GM12878 (cell line): Measurements from ENCODE around the gene HOXA1. TPM values are rescaled to one million over a fixed set of nuclear protein-coding genes. Genes with fewer than 3 reads are reported as not detected.

Source experiments
- ATAC-seq: fragments of 200-7000 bp; cut with Tn5 transposase; 3 replicates; pipeline ENCODE4 v1.9.1; 2020; ENCODE audit warnings: mild to moderate bottlenecking, moderate library complexity
- BruUV-seq: library from RNA; stranded (reverse); fragments of 400-500 nt; replicated peaks from 2 replicates; lab custom pipeline; 2021; lab: Mats Ljungman, UMichigan
- CTCF ChIA-PET: fragments of 300-600 bp; sonication (Branson Sonifier 250); formaldehyde crosslinking; extraction: SDS; loops from one replicate; lab custom pipeline; 2021; ENCODE audit warnings: inconsistent platforms; lab: Yijun Ruan, JAX
- POLR2A ChIA-PET: fragments of 350-600 bp; formaldehyde crosslinking; extraction: SDS; loops from one replicate; lab custom pipeline; 2021; ENCODE audit warnings: inconsistent platforms; lab: Charles Lee
- RAD21 ChIA-PET: fragments of 300-600 bp; sonication (Branson Sonifier 250); formaldehyde crosslinking; loops from one replicate; lab custom pipeline; 2023; ENCODE audit warnings: antibody characterized with exemption; ENCODE audit not compliant: unreplicated experiment; lab: Charles Lee
- SMC1A ChIA-PET: fragments of 300-600 bp; sonication (Branson Sonifier 250); formaldehyde crosslinking; loops from one replicate; lab custom pipeline; 2023; ENCODE audit not compliant: unreplicated experiment, uncharacterized antibody; lab: Charles Lee
- DNase-seq: peaks from one replicate; pipeline ENCODE4 v3.0.0-alpha.2; 2011; ENCODE audit warnings: low read depth, low spot score
- FAIRE-seq: peaks from 3 replicates; lab custom pipeline; 2011; peaks lifted over from hg19 to GRCh38; lab: Jason Lieb, UNC
- H2AFZ ChIP-seq: 2 replicates; pipeline ENCODE4 v1.6.0; 2011; ENCODE audit warnings: low read depth, low read length, control low read depth; ENCODE audit not compliant: control insufficient read depth
- H3K27ac ChIP-seq: 2 replicates; pipeline ENCODE4 v1.5.1; 2011; ENCODE audit warnings: control low read depth; ENCODE audit not compliant: control insufficient read depth, insufficient read depth
- H3K27me3 ChIP-seq, 2 experiments: replicated peaks in 1 of 2; 2 replicates each; pipeline versions ENCODE4 v1.6.0 to v1.6.1; 2011; ENCODE audit warnings: low read length in 1 of 2; ENCODE audit not compliant: control insufficient read depth in 2 of 2, insufficient read depth in 2 of 2
- H3K36me3 ChIP-seq, 2 experiments: 2 replicates each; pipeline ENCODE4 v1.5.1; 2011; ENCODE audit warnings: low read length in 1 of 2; ENCODE audit not compliant: control insufficient read depth in 2 of 2, insufficient read depth in 2 of 2
- H3K4me1 ChIP-seq: 2 replicates; pipeline ENCODE4 v1.6.1; 2011; ENCODE audit warnings: mild to moderate bottlenecking, low read length, moderate library complexity, mixed read lengths; ENCODE audit not compliant: control insufficient read depth, insufficient read depth
- H3K4me2 ChIP-seq: 2 replicates; pipeline ENCODE4 v1.6.0; 2011; ENCODE audit warnings: control low read depth; ENCODE audit not compliant: control insufficient read depth, insufficient read depth
- H3K4me3 ChIP-seq: fragments of 200-600 bp; sonication (generic); 2 replicates; pipeline ENCODE4 v1.5.1; 2016
- H3K79me2 ChIP-seq: 2 replicates; pipeline ENCODE4 v1.6.0; 2011; ENCODE audit warnings: low read length; ENCODE audit not compliant: control insufficient read depth, insufficient read depth
- H3K9ac ChIP-seq: 2 replicates; pipeline ENCODE4 v1.8.0; 2011; ENCODE audit warnings: low read length, control low read depth, mixed read lengths; ENCODE audit not compliant: control insufficient read depth, insufficient read depth
- H3K9me3 ChIP-seq: replicated peaks from 3 replicates; pipeline ENCODE4 v1.5.1; 2011; ENCODE audit warnings: mild to moderate bottlenecking, low read length; ENCODE audit not compliant: control insufficient read depth, insufficient read depth
- H4K20me1 ChIP-seq: 2 replicates; pipeline ENCODE4 v1.6.0; 2011; ENCODE audit not compliant: control insufficient read depth, insufficient read depth
- BACH1 ChIP-seq: fragments of 450-650 bp; IDR thresholded peaks from 2 replicates; pipeline ENCODE4 v1.6.1; 2017; ENCODE audit warnings: mild to moderate bottlenecking, borderline replicate concordance
- BMI1 ChIP-seq: fragments of 450-650 bp; IDR thresholded peaks from 2 replicates; pipeline ENCODE4 v1.6.1; 2016; ENCODE audit warnings: mild to moderate bottlenecking, moderate library complexity, borderline replicate concordance
- DPF2 ChIP-seq: fragments of 450-650 bp; IDR thresholded peaks from 2 replicates; pipeline ENCODE4 v1.6.1; 2017; ENCODE audit warnings: mild to moderate bottlenecking
- ETV6 ChIP-seq, 2 experiments: fragments of 450-650 bp in 1 of 2; IDR thresholded peaks in 1 of 2; conservative IDR thresholded peaks in 1 of 2; 2 replicates each; pipeline ENCODE4 v1.6.1; 2014; ENCODE audit warnings: antibody characterized with exemption in 1 of 2, borderline replicate concordance in 1 of 2, low read depth in 1 of 2, mild to moderate bottlenecking in 1 of 2, moderate library complexity in 1 of 2
- HCFC1 ChIP-seq: fragments of 150-350 bp; IDR thresholded peaks from 2 replicates; pipeline ENCODE4 v1.6.1; 2014; ENCODE audit warnings: low read length
- PAX5 ChIP-seq: IDR thresholded peaks from 2 replicates; pipeline ENCODE4 v1.6.1; 2011; ENCODE audit warnings: low read depth, low read length, borderline replicate concordance
- POLR2A ChIP-seq: IDR thresholded peaks from 2 replicates; pipeline ENCODE4 v1.6.1; 2011; ENCODE audit warnings: low read depth, mild to moderate bottlenecking, low read length
- POLR2AphosphoS2 ChIP-seq: IDR thresholded peaks from 2 replicates; pipeline ENCODE4 v1.6.1; 2011; ENCODE audit warnings: low read depth, mild to moderate bottlenecking, low read length, improper control_type of control experiment, moderate library complexity
- POLR2AphosphoS5 ChIP-seq: IDR thresholded peaks from 2 replicates; pipeline ENCODE4 v1.6.1; 2011; ENCODE audit warnings: mild to moderate bottlenecking, low read length, inconsistent platforms
- RAD51 ChIP-seq: fragments of 450-650 bp; IDR thresholded peaks from 2 replicates; pipeline ENCODE4 v1.6.1; 2016; ENCODE audit warnings: moderate library complexity, mild to moderate bottlenecking, inconsistent platforms
- RBBP5 ChIP-seq: fragments of 200-600 bp; sonication (generic); conservative IDR thresholded peaks from 2 replicates; pipeline ENCODE4 v1.6.1; 2016
- TARDBP ChIP-seq: IDR thresholded peaks from 2 replicates; pipeline ENCODE4 v1.6.1; 2016; ENCODE audit warnings: borderline replicate concordance
- TCF12 ChIP-seq: IDR thresholded peaks from 2 replicates; pipeline ENCODE4 v1.6.1; 2011; ENCODE audit warnings: low read depth, mild to moderate bottlenecking, low read length
- ZNF207 ChIP-seq: fragments of 450-650 bp; IDR thresholded peaks from 2 replicates; pipeline ENCODE4 v1.6.1; 2014; ENCODE audit warnings: antibody characterized with exemption, mild to moderate bottlenecking, borderline replicate concordance
- ZNF24 ChIP-seq: fragments of 450-650 bp; IDR thresholded peaks from 2 replicates; pipeline ENCODE4 v1.6.1; 2017; ENCODE audit warnings: antibody characterized with exemption, mild to moderate bottlenecking
- WGBS: methylation state at CpG from one replicate; pipeline ENCODE4 v1.1.6; 2016; ENCODE audit warnings: low lambda C conversion rate; ENCODE audit not compliant: insufficient replicate concordance, insufficient coverage; ENCODE audit errors: missing lambda C conversion rate; 5-methylcytosine and 5-hydroxymethylcytosine counted together
- in situ Hi-C: fragments of 300-500 bp; cut with MboI; formaldehyde crosslinking; loops from 9 replicates; pipeline ENCODE4 v1.14.3; 2018; ENCODE audit warnings: mixed read lengths
- intact Hi-C: fragments of 100-400 bp; cut with micrococcal nuclease; formaldehyde crosslinking; loops from one replicate; pipeline ENCODE4 v1.14.2; 2022; ENCODE audit not compliant: unreplicated experiment
- polyA plus RNA-seq, 11 experiments: library from polyadenylated mRNA; depleted of rRNA in 4 of 11; unstranded in 6 of 11; stranded (reverse) in 5 of 11; fragments of >200 nt; fragmentation: Nextera tagmentation in 4 of 11; fragmentation: Illumina TruSeq in 1 of 11; extraction: Ambion mirVana in 4 of 11; extraction: Trizol in 1 of 11; gene quantifications; 1 replicate in 1 of 11; 2 replicates in 10 of 11; pipeline versions ENCODE4 v1.2.1 to v1.2.3, GENCODE V29; 2011 to 2016; ENCODE audit warnings: inconsistent platforms in 2 of 11, missing spikeins in 2 of 11, low read depth in 1 of 11
- total RNA-seq, 4 experiments: library from RNA; depleted of rRNA in 3 of 4; stranded (reverse); fragments of >200 nt in 3 of 4; fragmentation: Illumina TruSeq in 1 of 4; extraction: Trizol in 1 of 4; gene quantifications; 2 replicates each; pipeline versions ENCODE4 v1.2.1 to v1.2.3, GENCODE V29; 2013 to 2021
- TF ChIP-seq, protein P1 (sequence below), 3 experiments: IDR thresholded peaks in 2 of 3; conservative IDR thresholded peaks in 1 of 3; 2 replicates each; pipeline ENCODE4 v1.5.1; 2011; ENCODE audit warnings: low read depth in 3 of 3, low read length in 3 of 3, mild to moderate bottlenecking in 3 of 3, control low read depth in 2 of 3, moderate library complexity in 2 of 3, inconsistent platforms in 1 of 3, mixed read lengths in 1 of 3; ENCODE audit not compliant: control insufficient read depth in 2 of 3, insufficient read depth in 1 of 3; ENCODE audit errors: extremely low read depth in 1 of 3
- TF ChIP-seq, protein P2 (sequence below): IDR thresholded peaks from 2 replicates; pipeline ENCODE4 v1.6.1; 2011; ENCODE audit warnings: borderline replicate concordance, low read depth, mild to moderate bottlenecking, moderate library complexity, mixed read lengths, low read length; ENCODE audit not compliant: insufficient read depth; ENCODE audit errors: extremely low read length
- TF ChIP-seq, protein P3 (sequence below): fragments of 450-650 bp; IDR thresholded peaks from 2 replicates; pipeline ENCODE4 v1.6.1; 2018; ENCODE audit warnings: borderline replicate concordance, mild to moderate bottlenecking; ENCODE audit not compliant: partially characterized antibody
- TF ChIP-seq, protein P4 (sequence below): IDR thresholded peaks from 2 replicates; pipeline ENCODE4 v1.6.1; 2011; ENCODE audit warnings: borderline replicate concordance, low read depth, mild to moderate bottlenecking, moderate library complexity, low read length; ENCODE audit not compliant: insufficient read depth, poor library complexity, severe bottlenecking

The HOXA1 gene
- total and polyA plus RNA-seq, 10 of the 15 experiments (the other 5 are each of a cell fraction or from before 2014, with no cell fraction given) = 0.06 to 1.7 (median 0.18) TPM; not detected in 3

DNA sequence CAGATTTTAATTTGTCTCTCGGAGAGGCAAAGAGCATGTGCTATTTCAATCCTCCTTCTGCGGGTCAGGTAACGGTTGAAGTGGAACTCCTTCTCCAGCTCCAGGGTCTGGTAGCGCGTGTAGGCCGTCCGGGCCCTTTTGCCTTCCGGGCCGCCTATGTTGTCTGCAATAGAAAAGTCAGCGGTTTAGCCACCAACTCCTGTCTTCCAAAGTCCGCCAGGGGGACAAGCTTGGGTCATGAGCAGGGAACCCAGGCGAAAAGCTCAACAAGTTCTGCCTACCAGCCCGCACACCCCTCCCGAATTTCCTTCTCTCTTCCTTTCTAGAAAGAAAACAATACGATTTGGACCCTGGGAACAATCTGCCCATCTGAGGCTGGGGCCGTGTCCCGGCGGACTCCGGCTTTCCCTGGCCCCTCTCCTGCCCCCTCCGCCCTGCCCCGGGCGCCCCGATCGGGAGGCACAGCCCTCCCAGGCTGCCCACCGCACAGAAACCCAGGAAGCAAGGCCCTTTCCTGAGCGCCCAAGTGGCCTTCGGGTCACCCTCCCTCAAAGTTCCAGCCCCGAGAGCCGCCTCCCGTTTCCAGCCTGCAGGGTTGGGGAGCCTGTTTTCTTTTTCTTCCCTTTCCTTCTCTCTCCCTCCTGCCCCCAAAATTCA lies 46.3 kb upstream of the HOXA1 start:
- ChIA-PET RAD21 (no interaction called here), SMC1A (no interaction called here), POLR2A (no interaction called here), CTCF (no interaction called here)
- TF ChIP-seq DPF2 (no peak), TARDBP (no peak), PAX5 (no peak), POLR2AphosphoS2 (no peak), RAD51 (no peak), POLR2AphosphoS5 (no peak), POLR2A (no peak), RBBP5 (no peak), HCFC1 (no peak), BMI1 (no peak), ZNF207 (no peak), TCF12 (no peak), ETV6 (conservative IDR thresholded peaks at IDR 0.05 in 1 of 2, IDR thresholded peaks at IDR 0.05 in 1 of 2; ENCODE audit: borderline replicate concordance in 1 of 2, low read depth in 1 of 2) (no peak), BACH1 (no peak), ZNF24 (no peak)
- TF ChIP-seq, protein P1, sequence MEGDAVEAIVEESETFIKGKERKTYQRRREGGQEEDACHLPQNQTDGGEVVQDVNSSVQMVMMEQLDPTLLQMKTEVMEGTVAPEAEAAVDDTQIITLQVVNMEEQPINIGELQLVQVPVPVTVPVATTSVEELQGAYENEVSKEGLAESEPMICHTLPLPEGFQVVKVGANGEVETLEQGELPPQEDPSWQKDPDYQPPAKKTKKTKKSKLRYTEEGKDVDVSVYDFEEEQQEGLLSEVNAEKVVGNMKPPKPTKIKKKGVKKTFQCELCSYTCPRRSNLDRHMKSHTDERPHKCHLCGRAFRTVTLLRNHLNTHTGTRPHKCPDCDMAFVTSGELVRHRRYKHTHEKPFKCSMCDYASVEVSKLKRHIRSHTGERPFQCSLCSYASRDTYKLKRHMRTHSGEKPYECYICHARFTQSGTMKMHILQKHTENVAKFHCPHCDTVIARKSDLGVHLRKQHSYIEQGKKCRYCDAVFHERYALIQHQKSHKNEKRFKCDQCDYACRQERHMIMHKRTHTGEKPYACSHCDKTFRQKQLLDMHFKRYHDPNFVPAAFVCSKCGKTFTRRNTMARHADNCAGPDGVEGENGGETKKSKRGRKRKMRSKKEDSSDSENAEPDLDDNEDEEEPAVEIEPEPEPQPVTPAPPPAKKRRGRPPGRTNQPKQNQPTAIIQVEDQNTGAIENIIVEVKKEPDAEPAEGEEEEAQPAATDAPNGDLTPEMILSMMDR (IDR thresholded peaks at IDR 0.05 in 2 of 3, conservative IDR thresholded peaks at IDR 0.05 in 1 of 3; ENCODE audit: control insufficient read depth in 2 of 3, extremely low read depth in 1 of 3, insufficient read depth in 1 of 3, low read depth in 3 of 3, low read length in 3 of 3) = no peak
- TF ChIP-seq, protein P2, sequence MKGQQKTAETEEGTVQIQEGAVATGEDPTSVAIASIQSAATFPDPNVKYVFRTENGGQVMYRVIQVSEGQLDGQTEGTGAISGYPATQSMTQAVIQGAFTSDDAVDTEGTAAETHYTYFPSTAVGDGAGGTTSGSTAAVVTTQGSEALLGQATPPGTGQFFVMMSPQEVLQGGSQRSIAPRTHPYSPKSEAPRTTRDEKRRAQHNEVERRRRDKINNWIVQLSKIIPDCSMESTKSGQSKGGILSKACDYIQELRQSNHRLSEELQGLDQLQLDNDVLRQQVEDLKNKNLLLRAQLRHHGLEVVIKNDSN = no peak
- TF ChIP-seq, protein P3, sequence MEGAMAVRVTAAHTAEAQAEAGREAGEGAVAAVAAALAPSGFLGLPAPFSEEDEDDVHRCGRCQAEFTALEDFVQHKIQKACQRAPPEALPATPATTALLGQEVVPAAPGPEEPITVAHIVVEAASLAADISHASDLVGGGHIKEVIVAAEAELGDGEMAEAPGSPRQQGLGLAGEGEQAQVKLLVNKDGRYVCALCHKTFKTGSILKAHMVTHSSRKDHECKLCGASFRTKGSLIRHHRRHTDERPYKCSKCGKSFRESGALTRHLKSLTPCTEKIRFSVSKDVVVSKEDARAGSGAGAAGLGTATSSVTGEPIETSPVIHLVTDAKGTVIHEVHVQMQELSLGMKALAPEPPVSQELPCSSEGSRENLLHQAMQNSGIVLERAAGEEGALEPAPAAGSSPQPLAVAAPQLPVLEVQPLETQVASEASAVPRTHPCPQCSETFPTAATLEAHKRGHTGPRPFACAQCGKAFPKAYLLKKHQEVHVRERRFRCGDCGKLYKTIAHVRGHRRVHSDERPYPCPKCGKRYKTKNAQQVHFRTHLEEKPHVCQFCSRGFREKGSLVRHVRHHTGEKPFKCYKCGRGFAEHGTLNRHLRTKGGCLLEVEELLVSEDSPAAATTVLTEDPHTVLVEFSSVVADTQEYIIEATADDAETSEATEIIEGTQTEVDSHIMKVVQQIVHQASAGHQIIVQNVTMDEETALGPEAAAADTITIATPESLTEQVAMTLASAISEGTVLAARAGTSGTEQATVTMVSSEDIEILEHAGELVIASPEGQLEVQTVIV = no peak
- TF ChIP-seq, protein P4, sequence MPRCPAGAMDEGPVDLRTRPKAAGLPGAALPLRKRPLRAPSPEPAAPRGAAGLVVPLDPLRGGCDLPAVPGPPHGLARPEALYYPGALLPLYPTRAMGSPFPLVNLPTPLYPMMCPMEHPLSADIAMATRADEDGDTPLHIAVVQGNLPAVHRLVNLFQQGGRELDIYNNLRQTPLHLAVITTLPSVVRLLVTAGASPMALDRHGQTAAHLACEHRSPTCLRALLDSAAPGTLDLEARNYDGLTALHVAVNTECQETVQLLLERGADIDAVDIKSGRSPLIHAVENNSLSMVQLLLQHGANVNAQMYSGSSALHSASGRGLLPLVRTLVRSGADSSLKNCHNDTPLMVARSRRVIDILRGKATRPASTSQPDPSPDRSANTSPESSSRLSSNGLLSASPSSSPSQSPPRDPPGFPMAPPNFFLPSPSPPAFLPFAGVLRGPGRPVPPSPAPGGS = no peak
- Histone ChIP-seq H3K4me1 (no peaks in the 10 kb centered on the region), H3K27me3 (peaks cover 3 to 5% of the 10 kb centered on the region in 2 experiments), H2AFZ (no peak overlapping the region), H3K36me3 (no peaks in the 10 kb centered on the region), H4K20me1 (no peaks in the 10 kb centered on the region), H3K9ac (no peak overlapping the region), H3K4me2 (no peak overlapping the region), H3K9me3 (no peaks in the 10 kb centered on the region; the same call in 2 of the 3 replicates), H3K4me3 (no peak overlapping the region), H3K79me2 (no peaks in the 10 kb centered on the region), H3K27ac (no peak overlapping the region)
- in situ Hi-C loops (no loop called here), intact Hi-C loops (no loop called here)
- DNase-seq (no peak), FAIRE-seq (no peak), ATAC-seq (no peak)
- 60% methylated on average over 24 of the region's 30 CpGs for WGBS
- BruUV-seq = no TSS peak
